Liver (tissue), 3 donors: ENCODE results near the gene ST6GALNAC4.

Experiments
- CTCF ChIP-seq: fragments of 150-350 bp; IDR thresholded peaks from 2 replicates; pipeline ENCODE4 v1.5.1; 2017; ENCODE audit warnings: improper control_type of control experiment, low read depth, low read length; ENCODE audit not compliant: missing input control
- FOXA2 ChIP-seq: IDR thresholded peaks from 2 replicates; pipeline ENCODE4 v1.6.1; 2016; ENCODE audit warnings: antibody characterized with exemption
- GABPA ChIP-seq, 2 donors: IDR thresholded peaks in 1 of 2; conservative IDR thresholded peaks in 1 of 2; 2 replicates each; pipeline ENCODE4 v1.6.1; 2016; ENCODE audit warnings: antibody characterized with exemption in 2 of 2, mild to moderate bottlenecking in 1 of 2, moderate library complexity in 1 of 2
- RAD21 ChIP-seq, 2 donors: IDR thresholded peaks; 2 replicates each; pipeline ENCODE4 v1.6.1; 2016; ENCODE audit warnings: antibody characterized with exemption in 2 of 2, mild to moderate bottlenecking in 2 of 2
- RXRA ChIP-seq, 2 donors: IDR thresholded peaks; 2 replicates each; pipeline ENCODE4 v1.6.1; 2017 to 2018; ENCODE audit warnings: antibody characterized with exemption in 2 of 2, mild to moderate bottlenecking in 1 of 2
- TAF1 ChIP-seq: conservative IDR thresholded peaks from 2 replicates; pipeline ENCODE4 v1.6.1; 2016; ENCODE audit warnings: antibody characterized with exemption, mild to moderate bottlenecking
- TF ChIP-seq, protein P1 (sequence below): IDR thresholded peaks from 2 replicates; pipeline ENCODE4 v1.6.1; 2016; ENCODE audit warnings: antibody characterized with exemption, mild to moderate bottlenecking
- donor health status: healthy.
- donor health status: healthy.

GRCh38 chr9:127885508-127886281 is 31.1 kb downstream of the ST6GALNAC4 start:
- TF ChIP-seq CTCF (no peak), GABPA (IDR thresholded peaks at IDR 0.05 in 1 of 2, conservative IDR thresholded peaks at IDR 0.05 in 1 of 2) (no peak), TAF1 (no peak), RAD21 (IDR thresholded peaks at IDR 0.05) (no peak), RXRA (IDR thresholded peaks at IDR 0.05) (no peak), FOXA2 (no peak)
- TF ChIP-seq, protein P1, sequence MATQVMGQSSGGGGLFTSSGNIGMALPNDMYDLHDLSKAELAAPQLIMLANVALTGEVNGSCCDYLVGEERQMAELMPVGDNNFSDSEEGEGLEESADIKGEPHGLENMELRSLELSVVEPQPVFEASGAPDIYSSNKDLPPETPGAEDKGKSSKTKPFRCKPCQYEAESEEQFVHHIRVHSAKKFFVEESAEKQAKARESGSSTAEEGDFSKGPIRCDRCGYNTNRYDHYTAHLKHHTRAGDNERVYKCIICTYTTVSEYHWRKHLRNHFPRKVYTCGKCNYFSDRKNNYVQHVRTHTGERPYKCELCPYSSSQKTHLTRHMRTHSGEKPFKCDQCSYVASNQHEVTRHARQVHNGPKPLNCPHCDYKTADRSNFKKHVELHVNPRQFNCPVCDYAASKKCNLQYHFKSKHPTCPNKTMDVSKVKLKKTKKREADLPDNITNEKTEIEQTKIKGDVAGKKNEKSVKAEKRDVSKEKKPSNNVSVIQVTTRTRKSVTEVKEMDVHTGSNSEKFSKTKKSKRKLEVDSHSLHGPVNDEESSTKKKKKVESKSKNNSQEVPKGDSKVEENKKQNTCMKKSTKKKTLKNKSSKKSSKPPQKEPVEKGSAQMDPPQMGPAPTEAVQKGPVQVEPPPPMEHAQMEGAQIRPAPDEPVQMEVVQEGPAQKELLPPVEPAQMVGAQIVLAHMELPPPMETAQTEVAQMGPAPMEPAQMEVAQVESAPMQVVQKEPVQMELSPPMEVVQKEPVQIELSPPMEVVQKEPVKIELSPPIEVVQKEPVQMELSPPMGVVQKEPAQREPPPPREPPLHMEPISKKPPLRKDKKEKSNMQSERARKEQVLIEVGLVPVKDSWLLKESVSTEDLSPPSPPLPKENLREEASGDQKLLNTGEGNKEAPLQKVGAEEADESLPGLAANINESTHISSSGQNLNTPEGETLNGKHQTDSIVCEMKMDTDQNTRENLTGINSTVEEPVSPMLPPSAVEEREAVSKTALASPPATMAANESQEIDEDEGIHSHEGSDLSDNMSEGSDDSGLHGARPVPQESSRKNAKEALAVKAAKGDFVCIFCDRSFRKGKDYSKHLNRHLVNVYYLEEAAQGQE, result no peak
